Measurements from ENCODE around the gene UQCC5. TPM values are rescaled to one million over a fixed set of nuclear protein-coding genes. Genes with fewer than 3 reads are reported as not detected.

The UQCC5 gene
- 1.3 and 2.0 TPM in 2 replicates for total RNA-seq

GRCh38 chr3:52536369-52537164 lies at the start of gene UQCC5:
TSS of gene UQCC5 (plus strand) at chr3:52536605. CDS start at chr3:52536756, 151 bp downstream.

GRCh38 chr3:52494886-52495495 lies 41.4 kb upstream of the UQCC5 start, which contains the start of gene STAB1:
TSS of gene STAB1 (plus strand) at chr3:52495338. CDS start at chr3:52495414, 76 bp downstream.

GRCh38 chr3:52533623-52534280 lies 2.7 kb upstream of the UQCC5 start, which contains the start of gene NT5DC2:
TSS of gene NT5DC2 (minus strand) at chr3:52533857. CDS start at chr3:52533737, 120 bp downstream.

Other genes starting within 250 kb of the UQCC5 start
- 10.6 and 14.8 TPM in 2 replicates for gene GLYCTK, start 248.8 kb upstream of the UQCC5 start, total RNA-seq
- gene DNAH1, start 220.3 kb upstream of the UQCC5 start, total RNA-seq, result 0.16 and 2.0 TPM in 2 replicates
- gene BAP1, start 126.6 kb upstream of the UQCC5 start, total RNA-seq, result 91.4 and 99.9 TPM in 2 replicates
- 3.2 and 3.9 TPM in 2 replicates for gene PHF7, start 125.9 kb upstream of the UQCC5 start, total RNA-seq
- 0.25 TPM in 1 of 2 replicates, not detected in the other for gene SEMA3G, start 91.5 kb upstream of the UQCC5 start, total RNA-seq
- 0.49 and 3.0 TPM in 2 replicates for gene TNNC1, start 82.6 kb upstream of the UQCC5 start, total RNA-seq
- 30.3 and 79.9 TPM in 2 replicates for gene NISCH, start 81.0 kb upstream of the UQCC5 start, total RNA-seq
- 0.13 and 0.33 TPM in 2 replicates for gene STAB1, start 41.3 kb upstream of the UQCC5 start, total RNA-seq
- 162 and 351 TPM in 2 replicates for gene NT5DC2, start 2.7 kb upstream of the UQCC5 start, total RNA-seq
- gene PBRM1, start 149.3 kb downstream of the UQCC5 start, total RNA-seq, result 40.6 and 64.9 TPM in 2 replicates
- gene GNL3, start 149.4 kb downstream of the UQCC5 start, total RNA-seq, result 31.2 and 48.9 TPM in 2 replicates
- gene GLT8D1, start 169.2 kb downstream of the UQCC5 start, total RNA-seq, result 56.9 and 76.3 TPM in 2 replicates
- gene SPCS1, start 169.5 kb downstream of the UQCC5 start, total RNA-seq, result 144 and 166 TPM in 2 replicates
- gene NEK4, start 234.3 kb downstream of the UQCC5 start, total RNA-seq, result 11.3 and 12.4 TPM in 2 replicates
- not detected in 2 replicates for gene ITIH1, start 241.0 kb downstream of the UQCC5 start, total RNA-seq

Data from mesangial cell (primary cell).